HG02885 (cell line): Measurements from ENCODE around the gene PTPN13.
A peak's percentile ranks its signal among the peaks of the same experiment; 100 is the strongest.
"Not testable (repeated sequence)": the region's sequence is repeated elsewhere in the genome, so short reads cannot be mapped to it uniquely, and the experiment has no call there.

Source experiments
- ATAC-seq: cut with Tn5 transposase; IDR thresholded peaks from one replicate; pipeline ENCODE4 v1.9.1; 2021; ENCODE audit warnings: mild to moderate bottlenecking; ENCODE audit not compliant: unreplicated experiment, poor library complexity

PTPN13 gene

DNA sequence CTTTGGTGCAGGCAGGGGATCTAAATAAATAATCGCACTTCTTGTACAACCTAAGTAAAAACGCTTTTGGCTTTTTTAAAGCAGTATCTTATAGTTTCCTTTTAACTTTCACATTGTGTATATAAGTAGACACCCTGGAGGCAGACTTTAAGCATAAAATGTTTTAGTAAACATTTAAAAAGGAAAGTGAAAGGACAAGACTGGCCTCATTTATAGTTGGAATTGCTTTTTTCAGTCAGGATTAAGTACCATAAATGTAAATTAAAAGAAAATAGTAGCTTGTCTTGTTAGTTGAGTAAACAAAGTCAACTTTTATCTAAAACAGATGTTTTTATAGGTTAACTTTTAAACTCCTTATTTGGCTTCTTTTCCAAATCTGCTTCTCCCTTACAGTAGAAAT, 39.7 kb downstream of the PTPN13 start:
- no peak for ATAC-seq

DNA sequence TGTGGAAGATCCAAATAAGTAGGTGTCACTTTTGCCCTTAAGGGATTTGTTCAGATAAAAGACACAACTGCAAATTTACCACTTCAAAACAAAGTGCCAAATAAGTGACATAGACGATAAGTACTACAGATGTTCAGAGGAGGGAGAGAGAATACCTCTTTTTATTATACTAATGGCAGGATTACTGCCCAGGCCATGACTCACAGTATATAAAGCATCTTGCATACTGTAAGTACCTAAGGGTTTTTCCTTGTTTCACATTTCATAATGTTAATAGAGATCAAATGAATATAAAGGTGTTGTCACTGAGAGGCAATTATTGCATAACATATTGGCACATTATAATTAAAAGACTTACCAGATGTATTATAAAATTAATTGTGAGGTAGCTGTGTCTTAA, 46.4 kb downstream of the PTPN13 start:
- ATAC-seq, result no peak

DNA sequence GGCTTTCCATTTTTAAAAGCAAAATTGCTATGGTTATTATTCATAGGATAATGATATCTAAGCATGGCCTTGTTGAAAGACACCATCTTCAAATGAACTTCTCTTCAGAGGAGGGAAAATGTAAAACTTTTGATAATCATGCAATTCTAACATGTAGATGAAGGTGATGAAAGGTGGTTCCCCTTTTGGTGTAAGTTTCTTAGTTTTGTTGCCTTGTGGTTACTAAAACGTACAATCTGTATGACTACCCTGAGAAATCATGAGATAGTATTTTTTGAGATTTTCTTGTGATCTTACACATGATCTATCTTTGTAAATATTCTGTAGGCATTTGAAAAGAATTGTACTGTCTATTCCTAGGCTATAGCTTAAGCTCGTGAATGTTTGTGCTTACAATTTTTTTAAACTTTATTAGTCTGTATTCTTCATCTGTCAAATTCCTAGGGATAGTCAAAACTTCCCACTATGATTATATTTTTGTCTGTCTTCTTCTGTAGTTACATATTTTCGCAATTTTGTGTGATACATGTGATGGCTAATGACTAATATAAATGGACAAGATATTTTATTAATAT, 47.5 kb downstream of the PTPN13 start:
- no peak for ATAC-seq

DNA sequence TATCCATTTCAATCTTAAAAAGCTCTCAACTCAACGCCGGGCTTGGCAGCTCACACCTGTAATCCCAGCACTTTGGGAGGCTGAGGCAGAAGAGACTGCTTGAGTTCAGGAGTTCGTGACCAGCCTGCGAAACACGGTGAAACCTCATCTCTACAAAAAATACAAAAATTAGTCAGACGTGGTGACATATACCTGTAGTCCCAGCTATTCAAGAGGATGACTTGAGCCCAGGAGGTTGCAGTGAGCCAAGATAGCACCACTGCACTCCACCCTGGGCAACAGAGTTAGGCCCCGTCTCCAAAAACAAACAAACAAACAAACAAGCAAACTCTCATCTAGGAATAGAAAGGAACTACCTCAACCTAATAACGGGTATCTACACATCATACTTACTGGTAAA, 50.8 kb downstream of the PTPN13 start:
- ATAC-seq, result no peak

DNA sequence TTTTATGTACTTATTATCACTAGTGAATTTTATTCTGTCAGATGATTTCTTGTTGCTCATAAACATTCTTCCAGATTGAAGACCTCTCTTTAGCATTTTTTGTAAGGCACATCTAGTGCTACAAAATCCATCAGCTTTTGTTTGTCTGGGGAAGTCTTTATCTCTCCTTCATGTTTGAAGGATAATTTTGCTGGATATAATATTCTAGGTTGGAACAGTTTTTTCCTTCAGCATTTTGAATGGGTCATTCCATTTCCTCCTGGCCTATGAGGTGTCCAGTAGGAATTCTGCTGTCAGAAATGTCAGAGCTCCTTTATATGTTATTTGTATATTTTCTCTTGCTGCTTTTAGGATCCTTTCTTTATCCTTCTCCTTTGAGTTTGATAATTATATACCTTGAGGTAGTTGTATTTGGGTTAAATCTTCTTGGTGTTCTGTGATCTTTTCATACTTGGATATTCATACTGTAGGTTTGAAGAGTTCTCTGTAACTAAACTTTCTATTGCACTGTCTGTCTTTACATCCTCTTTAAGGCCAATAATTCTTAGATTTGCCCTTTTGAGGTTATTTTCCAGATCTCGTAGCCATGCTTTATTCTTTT, 58.3 kb downstream of the PTPN13 start:
- no peak for ATAC-seq

DNA sequence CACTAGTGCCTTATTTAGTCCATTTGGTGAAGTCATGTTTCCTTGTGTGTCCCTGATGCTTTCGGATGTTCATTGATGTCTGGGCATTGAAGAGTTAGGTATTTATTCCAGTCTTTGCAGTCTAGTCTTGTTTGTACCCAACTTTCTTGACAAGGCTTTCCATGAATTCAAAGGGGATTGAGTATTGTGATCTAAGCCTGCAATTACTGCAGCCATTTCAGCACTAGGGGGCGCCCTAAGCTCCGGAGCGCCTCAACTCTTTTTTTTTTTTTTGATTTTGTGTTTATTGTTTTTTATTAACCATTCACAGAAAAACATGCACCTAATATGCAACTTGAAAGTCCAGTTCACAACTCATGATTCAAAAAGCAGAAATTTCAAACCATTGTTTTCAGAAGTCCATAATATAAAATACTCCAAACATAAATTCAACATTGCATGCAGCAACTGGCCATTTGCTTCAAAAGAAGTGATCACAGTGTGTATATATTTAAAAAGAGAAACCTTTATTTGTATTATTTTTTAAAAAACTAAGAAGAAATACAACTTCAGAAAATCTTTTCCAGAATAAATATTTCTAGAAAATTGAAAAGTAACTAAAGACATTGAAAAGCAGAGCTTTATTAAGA, 59.2 kb downstream of the PTPN13 start:
- no peak for ATAC-seq

DNA sequence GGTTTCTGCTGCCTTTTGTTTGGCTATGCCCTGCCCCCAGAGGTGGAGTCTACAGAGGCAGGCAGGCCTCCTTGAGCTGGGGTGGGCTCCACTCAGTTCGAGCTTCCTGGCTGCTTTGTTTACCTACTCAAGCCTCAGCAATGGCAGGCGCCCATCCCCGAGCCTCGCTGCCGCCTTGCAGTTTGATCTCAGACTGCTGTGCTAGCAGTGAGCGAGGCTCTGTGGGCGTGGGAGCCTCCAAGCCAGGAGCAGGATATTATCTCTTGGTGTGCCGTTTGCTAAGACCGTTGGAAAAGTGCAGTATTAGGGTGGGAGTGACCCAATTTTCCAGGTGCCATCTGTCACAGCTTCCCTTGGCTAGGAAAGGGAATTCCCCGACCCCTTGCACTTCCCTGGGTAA, 62.7 kb downstream of the PTPN13 start:
- not testable (repeated sequence) for ATAC-seq

DNA sequence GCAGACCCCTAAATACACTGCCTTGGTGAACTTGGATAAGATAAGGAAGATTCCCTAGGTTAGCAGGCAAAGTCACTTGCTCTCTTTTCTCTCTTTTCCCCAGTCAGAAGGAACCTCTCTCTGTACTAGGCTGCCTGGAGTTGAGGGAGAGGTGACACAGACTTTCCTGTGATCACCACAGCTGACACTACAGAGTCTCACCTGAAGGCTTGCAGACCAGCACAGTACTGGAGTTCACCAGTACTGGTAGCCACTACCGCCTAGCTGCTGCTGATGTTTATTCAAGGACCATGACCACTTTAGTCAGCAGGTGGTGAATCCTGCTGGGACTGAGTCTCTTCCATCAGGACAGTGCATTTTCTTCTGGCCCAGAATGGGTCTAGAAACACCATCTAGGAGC, 63.3 kb downstream of the PTPN13 start:
- ATAC-seq, result no peak

DNA sequence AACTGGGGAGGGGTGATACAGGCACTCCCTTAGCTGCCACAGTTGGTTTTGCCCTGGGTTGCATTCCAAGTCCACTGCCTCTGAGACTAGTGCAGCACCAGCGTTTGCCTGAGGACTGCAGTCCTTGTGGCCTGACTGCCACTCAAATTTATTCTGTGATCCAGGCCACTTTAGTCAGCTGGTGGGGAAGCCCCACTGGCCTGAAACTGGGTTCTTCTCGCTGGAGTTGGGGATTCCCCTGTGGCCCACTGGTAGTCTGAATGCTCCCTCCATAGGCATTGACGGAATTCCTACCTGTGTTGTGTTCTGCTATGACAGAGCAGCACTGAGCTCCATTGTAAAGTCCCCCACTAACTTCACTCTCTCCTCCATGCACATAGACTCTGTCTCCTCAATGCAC, 63.8 kb downstream of the PTPN13 start:
- peak; percentile 41 for ATAC-seq

DNA sequence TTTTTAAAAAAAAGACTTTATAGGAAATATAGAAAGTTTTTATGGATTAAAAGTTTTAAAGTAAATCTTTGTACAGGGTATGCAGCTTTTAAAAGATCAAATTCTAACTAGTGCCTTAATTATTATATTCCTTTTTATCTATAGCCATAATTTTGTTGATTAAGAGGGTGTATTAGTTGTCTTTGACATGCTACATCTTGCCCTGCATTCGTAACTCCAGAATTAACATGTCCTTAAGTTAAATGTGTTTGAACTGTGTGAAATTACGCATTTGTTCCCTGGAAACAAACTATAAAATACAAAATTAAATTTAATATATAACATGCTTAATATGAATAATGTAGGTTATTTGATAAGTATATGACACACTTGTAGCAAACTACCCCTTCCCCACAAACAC, 66.3 kb downstream of the PTPN13 start:
- no peak for ATAC-seq

DNA sequence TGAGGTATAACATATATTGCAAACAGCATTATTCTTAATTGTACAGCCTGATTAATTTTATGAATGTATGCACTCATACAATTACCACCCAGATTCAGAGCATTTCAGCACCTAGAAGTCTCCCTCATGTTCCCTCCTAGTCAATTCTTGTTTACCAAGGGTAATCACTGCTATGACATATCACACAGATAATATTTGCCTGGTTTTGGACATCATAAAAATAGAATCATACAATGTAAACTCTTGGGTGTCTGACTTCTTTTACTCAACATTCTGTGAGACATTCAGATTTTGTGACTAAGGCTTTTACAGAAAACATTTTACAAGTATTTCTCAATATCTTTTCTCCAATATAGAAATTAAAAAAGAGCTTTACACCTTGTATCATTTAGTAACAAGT, 66.9 kb downstream of the PTPN13 start:
- ATAC-seq, result no peak

DNA sequence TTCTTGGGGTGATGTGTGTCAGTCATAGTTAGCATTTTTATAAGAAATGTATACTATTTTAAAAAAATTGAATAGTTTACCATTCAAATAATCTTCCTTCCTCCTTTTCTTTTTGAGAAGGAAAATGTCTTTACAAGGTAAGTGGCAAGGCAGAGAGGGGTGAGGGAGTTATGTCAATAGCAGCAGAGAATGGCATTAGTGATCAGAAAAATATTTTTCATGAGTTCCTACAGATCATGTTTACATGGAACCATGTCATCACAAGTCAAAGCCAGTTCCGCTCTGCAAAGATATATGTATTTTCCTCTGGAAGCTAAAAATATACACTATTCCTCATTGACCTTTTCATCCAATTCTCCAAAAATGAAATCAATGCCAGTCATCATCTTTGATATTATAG, 67.3 kb downstream of the PTPN13 start:
- no peak for ATAC-seq

DNA sequence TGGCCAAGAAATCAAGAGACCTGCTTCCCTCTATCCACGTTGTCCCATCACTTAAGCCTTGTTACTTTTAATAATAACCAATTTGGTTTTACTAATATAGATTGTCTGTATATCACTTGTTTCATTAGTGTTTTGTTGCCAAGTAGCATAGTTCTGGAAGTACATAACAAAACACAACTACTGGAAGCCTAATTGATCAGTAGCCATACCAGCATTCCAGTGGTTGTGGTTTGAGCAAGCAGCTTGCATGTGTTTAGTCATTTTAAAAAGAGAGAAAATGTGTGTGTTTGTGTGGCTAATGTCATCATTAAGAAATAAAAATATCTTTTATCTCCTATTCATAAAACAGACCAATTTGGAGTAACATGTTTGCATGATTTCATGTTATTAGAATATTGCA, 70.8 kb downstream of the PTPN13 start:
- ATAC-seq, result no peak

DNA sequence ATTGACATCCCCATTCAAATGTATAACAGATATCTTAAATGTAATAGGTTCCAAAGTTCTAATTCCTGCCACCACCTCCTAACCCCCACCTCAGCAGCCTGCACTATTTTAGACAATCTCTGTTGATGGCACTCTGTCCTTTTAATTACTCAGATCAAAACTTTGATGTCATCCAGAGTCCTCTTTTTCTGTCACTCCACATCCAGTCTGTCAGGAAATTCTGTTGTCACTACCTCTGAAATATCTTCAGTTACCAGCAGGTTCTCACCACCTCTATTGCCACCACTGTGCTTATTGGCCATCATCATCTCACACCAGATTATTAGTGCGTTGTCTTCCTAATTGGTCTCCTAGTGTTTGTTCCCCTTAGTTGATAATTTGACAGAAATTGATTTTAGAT, 76.2 kb downstream of the PTPN13 start:
- ATAC-seq, result no peak

DNA sequence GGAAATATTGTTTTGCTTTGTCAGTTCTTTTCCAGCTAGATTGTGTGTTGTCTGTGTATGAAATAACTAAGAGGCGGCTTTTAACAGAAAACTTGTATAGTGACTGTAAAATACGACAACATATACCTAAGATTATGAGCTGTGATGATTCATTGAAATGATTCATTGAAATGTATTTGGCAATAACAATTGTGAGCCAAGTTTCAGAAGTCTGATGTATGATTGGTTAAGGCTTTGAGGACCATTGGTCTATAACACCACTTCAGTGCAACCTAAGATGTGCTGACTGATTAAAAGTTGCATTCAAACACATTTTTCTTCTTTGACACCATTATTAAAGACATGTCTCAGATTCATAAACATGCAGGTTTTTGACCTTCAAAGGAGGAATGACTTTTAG, 76.6 kb downstream of the PTPN13 start:
- ATAC-seq, result no peak

DNA sequence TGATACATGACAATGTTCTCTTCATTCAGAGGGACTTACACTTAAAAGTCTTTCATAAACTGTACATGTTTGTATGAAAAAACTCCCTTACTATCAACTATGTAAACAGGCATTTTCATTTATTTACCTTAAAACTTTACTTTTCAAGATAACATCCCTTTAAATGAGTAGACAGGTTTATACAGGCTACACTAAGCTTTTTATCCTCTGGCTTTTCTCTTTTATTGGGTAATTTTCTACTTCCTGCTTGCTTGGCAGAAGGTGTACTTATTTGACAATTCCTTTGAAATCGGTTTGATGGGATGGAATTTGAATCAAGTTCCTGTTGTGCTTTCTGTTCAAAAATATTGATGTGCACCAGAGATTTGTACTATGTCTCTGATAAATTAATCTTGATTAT, 81.4 kb downstream of the PTPN13 start:
- ATAC-seq, result no peak

DNA sequence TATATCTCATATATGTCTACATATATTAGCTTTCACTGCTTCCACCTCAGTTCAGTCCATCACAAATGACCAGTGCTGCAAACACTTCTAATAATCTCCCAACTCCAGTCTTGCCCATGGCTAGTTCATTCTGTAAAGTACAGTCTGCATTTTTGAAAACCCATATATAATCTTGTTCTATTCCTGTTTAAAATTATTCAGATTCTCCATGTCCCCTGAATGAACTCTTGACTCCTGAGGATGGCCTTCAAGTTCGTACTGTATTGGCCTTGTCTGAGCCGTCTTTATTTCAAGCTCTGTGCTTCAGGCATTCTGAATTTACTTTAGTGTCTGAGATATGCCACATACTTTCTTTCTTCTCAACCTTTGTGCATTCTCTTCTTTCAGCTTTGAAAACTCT, 84.7 kb downstream of the PTPN13 start:
- ATAC-seq, result no peak

DNA sequence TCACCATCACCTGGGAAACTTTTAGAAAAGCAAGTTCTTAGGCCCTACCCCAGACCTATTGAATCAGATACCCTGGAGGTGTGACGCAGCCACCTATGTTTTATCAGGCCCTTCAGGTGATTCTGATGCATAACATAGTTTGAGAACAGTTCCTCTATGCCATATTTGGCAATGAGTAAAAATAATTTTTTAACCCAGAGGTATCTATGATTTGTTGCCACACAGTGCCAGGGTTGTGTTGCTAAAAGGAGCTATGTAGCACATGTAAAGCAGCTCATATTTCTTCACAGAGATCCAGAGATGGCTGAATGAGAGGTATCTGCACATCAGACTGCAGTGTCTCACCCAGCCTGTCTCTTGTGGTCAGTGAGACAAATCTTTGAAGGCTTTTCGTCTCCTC, 85.3 kb downstream of the PTPN13 start:
- no peak for ATAC-seq

DNA sequence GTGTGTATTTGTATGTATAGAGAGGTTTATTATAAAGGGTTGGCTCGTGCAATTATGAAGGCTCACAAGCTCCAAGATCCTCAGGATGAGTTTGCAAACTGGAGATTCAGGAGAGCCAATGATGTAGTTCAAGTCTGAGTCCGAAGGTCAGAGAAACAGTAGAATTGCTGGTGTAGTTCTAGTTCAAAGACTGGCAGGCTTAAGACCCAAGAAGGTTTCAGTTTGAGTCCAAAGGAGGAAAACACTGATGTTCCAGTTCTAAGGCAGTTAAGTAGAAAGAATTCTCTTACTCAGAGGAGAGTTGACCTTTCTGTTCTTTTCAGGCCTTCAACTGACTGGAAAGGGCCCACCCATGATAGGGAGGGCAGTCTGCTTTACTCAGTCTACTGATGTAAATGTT, 89.1 kb downstream of the PTPN13 start:
- ATAC-seq, result no peak

DNA sequence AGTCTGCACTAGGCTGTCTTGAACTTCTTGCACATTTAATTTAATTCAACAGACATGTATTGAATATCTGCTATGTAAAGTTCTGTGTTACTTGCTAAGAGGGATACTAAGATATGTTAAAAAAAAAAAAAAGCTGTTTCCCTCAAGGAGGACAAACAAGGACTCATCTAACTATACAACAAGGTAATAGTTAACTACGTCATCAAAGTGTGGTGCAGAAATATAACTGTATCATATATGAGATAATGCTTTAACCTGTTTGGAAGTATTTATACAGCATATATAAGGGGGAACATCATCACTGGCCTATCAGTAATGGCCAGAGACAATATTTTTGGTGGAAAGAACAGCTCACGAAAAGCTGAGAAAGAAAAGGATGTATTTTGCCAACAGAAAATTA, 89.9 kb downstream of the PTPN13 start:
- ATAC-seq, result no peak

DNA sequence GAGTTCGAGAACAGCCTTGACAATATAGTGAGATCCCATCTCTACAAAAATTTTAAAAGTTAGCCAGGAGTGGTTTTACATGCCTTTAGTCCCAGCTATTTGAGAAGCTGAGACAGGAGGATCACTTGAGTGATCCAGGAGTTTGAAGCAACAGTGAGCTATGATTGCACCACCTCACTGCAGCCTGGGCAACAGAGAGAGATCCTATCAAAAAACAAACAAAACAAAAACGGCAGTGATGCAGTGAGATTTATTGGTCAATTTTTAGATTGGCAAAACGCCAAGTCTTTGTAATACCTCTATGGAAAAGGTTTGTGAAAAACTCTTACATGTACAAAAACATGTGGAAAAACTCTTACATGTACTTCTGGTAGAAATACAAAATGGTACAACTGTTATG, 91.3 kb downstream of the PTPN13 start:
- ATAC-seq, result no peak

DNA sequence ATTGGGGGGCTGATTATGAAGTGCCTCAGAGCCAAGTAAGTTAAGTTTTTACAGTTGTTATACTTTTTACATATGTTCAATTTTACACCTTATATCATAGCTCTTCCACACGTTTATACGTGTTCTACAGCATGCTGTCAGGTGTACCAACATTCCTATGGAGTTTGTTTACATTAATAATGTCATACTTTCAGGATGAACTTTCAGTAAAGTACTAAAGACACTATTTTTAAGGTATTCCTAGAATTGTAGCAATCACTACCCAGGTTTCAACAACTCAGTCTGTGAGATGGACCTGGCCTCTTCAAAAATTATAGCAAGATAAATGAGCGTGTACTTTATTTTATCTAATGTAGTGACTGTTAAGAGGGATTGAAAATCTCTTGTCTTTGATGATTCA, 92.6 kb downstream of the PTPN13 start:
- no peak for ATAC-seq
